H9 (cell line): ENCODE measurements around the gene ST3GAL5. TPM values are rescaled to one million over a fixed set of nuclear protein-coding genes. Genes with fewer than 3 reads are reported as not detected.

Experiments used
- DNase-seq: peaks from one replicate; pipeline ENCODE4 v3.0.0-alpha.2; 2017
- H2AFZ ChIP-seq: one replicate; pipeline ENCODE4 v1.6.1; 2013; ENCODE audit warnings: mild to moderate bottlenecking, low read length, control low read depth, moderate library complexity
- H2AK5ac ChIP-seq: 2 replicates; pipeline ENCODE4 v1.6.1; 2013; ENCODE audit warnings: low read length, control low read depth, mixed read lengths; ENCODE audit not compliant: insufficient read length
- H2BK120ac ChIP-seq: one replicate; pipeline ENCODE4 v1.6.1; 2013; ENCODE audit warnings: low read depth, mild to moderate bottlenecking, low read length, control low read depth, inconsistent platforms; ENCODE audit not compliant: poor library complexity, severe bottlenecking
- H2BK12ac ChIP-seq: 2 replicates; pipeline ENCODE4 v1.6.1; 2013; ENCODE audit warnings: low read length, control low read depth, mixed read lengths, low read depth; ENCODE audit not compliant: insufficient read length
- H2BK15ac ChIP-seq: 2 replicates; pipeline ENCODE4 v1.6.1; 2013; ENCODE audit warnings: low read depth, low read length, control low read depth
- H2BK20ac ChIP-seq: one replicate; pipeline ENCODE4 v1.6.1; 2013; ENCODE audit warnings: low read depth, mild to moderate bottlenecking, low read length, control low read depth, inconsistent platforms; ENCODE audit not compliant: poor library complexity, severe bottlenecking
- H2BK5ac ChIP-seq: 2 replicates; pipeline ENCODE4 v1.6.1; 2013; ENCODE audit warnings: low read length, control low read depth, mixed read lengths; ENCODE audit not compliant: insufficient read length
- H3K14ac ChIP-seq: 2 replicates; pipeline ENCODE4 v1.6.1; 2013; ENCODE audit warnings: low read length, control low read depth; ENCODE audit not compliant: insufficient read depth
- H3K18ac ChIP-seq: 2 replicates; pipeline ENCODE4 v1.6.1; 2013; ENCODE audit warnings: low read depth, mild to moderate bottlenecking, mixed read lengths, low read length, control low read depth; ENCODE audit not compliant: insufficient read length
- H3K23ac ChIP-seq: 2 replicates; pipeline ENCODE4 v1.6.1; 2013; ENCODE audit warnings: low read length, control low read depth, mixed read lengths, low read depth; ENCODE audit not compliant: insufficient read length
- H3K23me2 ChIP-seq: 2 replicates; pipeline ENCODE4 v1.6.1; 2013; ENCODE audit warnings: low read depth, mild to moderate bottlenecking, mixed read lengths, low read length, control low read depth; ENCODE audit not compliant: insufficient read length, poor library complexity, severe bottlenecking
- H3K27ac ChIP-seq: 2 replicates; pipeline ENCODE4 v1.5.1; 2013; ENCODE audit warnings: low read length, control low read depth, mixed read lengths, low read depth; ENCODE audit not compliant: insufficient read length
- H3K27me3 ChIP-seq: 2 replicates; pipeline ENCODE4 v1.6.1; 2013; ENCODE audit warnings: low read length, control low read depth, inconsistent platforms; ENCODE audit not compliant: insufficient read depth
- H3K4ac ChIP-seq: 2 replicates; pipeline ENCODE4 v1.6.1; 2013; ENCODE audit warnings: low read depth, mild to moderate bottlenecking, control low read depth, inconsistent platforms, low read length, moderate library complexity
- H3K4me1 ChIP-seq: 2 replicates; pipeline ENCODE4 v1.6.1; 2013; ENCODE audit warnings: low read length, control low read depth, inconsistent platforms; ENCODE audit not compliant: insufficient read depth
- H3K4me2 ChIP-seq: 2 replicates; pipeline ENCODE4 v1.6.1; 2013; ENCODE audit warnings: low read length, control low read depth, mixed read lengths; ENCODE audit not compliant: insufficient read length, insufficient read depth
- H3K56ac ChIP-seq: 2 replicates; pipeline ENCODE4 v1.6.1; 2013; ENCODE audit warnings: low read depth, mild to moderate bottlenecking, mixed read lengths, low read length, control low read depth; ENCODE audit not compliant: insufficient read length
- H3K79me1 ChIP-seq: 2 replicates; pipeline ENCODE4 v1.6.1; 2013; ENCODE audit warnings: low read depth, mild to moderate bottlenecking, moderate library complexity, low read length, control low read depth, inconsistent platforms; ENCODE audit not compliant: insufficient read depth, poor library complexity, severe bottlenecking
- H3K79me2 ChIP-seq: 2 replicates; pipeline ENCODE4 v1.6.1; 2013; ENCODE audit warnings: low read length, control low read depth, inconsistent platforms; ENCODE audit not compliant: insufficient read depth
- H3K9ac ChIP-seq: 2 replicates; pipeline ENCODE4 v1.6.1; 2013; ENCODE audit warnings: low read length, control low read depth, mixed read lengths; ENCODE audit not compliant: insufficient read length; ENCODE audit errors: extremely low read depth
- H3K9me3 ChIP-seq: one replicate; pipeline ENCODE4 v1.6.1; 2013; ENCODE audit warnings: low read depth, low read length, inconsistent platforms; ENCODE audit not compliant: control insufficient read depth
- H3T11ph ChIP-seq: one replicate; pipeline ENCODE4 v1.6.1; 2013; ENCODE audit warnings: mild to moderate bottlenecking, low read length, control low read depth, inconsistent platforms
- H4K20me1 ChIP-seq: one replicate; pipeline ENCODE4 v1.6.1; 2013; ENCODE audit not compliant: control insufficient read depth, insufficient read length, insufficient read depth
- H4K5ac ChIP-seq: 2 replicates; pipeline ENCODE4 v1.6.1; 2013; ENCODE audit warnings: low read depth, mild to moderate bottlenecking, mixed read lengths, low read length, control low read depth; ENCODE audit not compliant: insufficient read length
- H4K8ac ChIP-seq: replicated peaks from 2 replicates; pipeline ENCODE4 v1.6.1; 2013; ENCODE audit warnings: low read length, control low read depth, mixed read lengths, low read depth; ENCODE audit not compliant: insufficient read length
- H4K91ac ChIP-seq: 2 replicates; pipeline ENCODE4 v1.6.1; 2013; ENCODE audit warnings: low read depth, mild to moderate bottlenecking, moderate library complexity, mixed read lengths, low read length, control low read depth; ENCODE audit not compliant: insufficient read length
- H3K27ac Mint-ChIP-seq, 3 experiments: 2 replicates in 2 of 3; 3 replicates in 1 of 3; pipeline ENCODE4 v1.8.0; 2020 to 2021; ENCODE audit warnings: mixed read lengths in 3 of 3, mild to moderate bottlenecking in 1 of 3, moderate library complexity in 1 of 3
- H3K27me3 Mint-ChIP-seq: 2 replicates; pipeline ENCODE4 v1.8.0; 2021; ENCODE audit warnings: low read depth, mild to moderate bottlenecking, moderate library complexity, mixed read lengths
- H3K36me3 Mint-ChIP-seq, 3 experiments: 2 replicates in 2 of 3; 3 replicates in 1 of 3; pipeline ENCODE4 v1.8.0; 2020 to 2021; ENCODE audit warnings: low read depth in 3 of 3, mixed read lengths in 3 of 3; ENCODE audit not compliant: insufficient read depth in 1 of 3
- H3K4me1 Mint-ChIP-seq, 2 experiments: 2 replicates each; pipeline ENCODE4 v1.8.0; 2020; ENCODE audit warnings: mixed read lengths in 2 of 2
- H3K4me3 Mint-ChIP-seq, 2 experiments: 2 replicates in 1 of 2; 3 replicates in 1 of 2; pipeline ENCODE4 v1.8.0; 2020 to 2021; ENCODE audit warnings: mild to moderate bottlenecking in 2 of 2, mixed read lengths in 2 of 2, moderate library complexity in 1 of 2
- H3K9me3 Mint-ChIP-seq, 2 experiments: 2 replicates in 1 of 2; 3 replicates in 1 of 2; pipeline ENCODE4 v1.8.0; 2020; ENCODE audit warnings: mild to moderate bottlenecking in 2 of 2, mixed read lengths in 2 of 2, moderate library complexity in 1 of 2
- CTCF ChIP-seq: fragments of 200-600 bp; sonication (generic); conservative IDR thresholded peaks from 3 replicates; pipeline ENCODE4 v1.8.0; 2021; ENCODE audit warnings: antibody characterized with exemption, mild to moderate bottlenecking
- WGBS: extraction: QIAGEN DNeasy Blood & Tissue Kit; methylation state at CpG from one replicate; pipeline ENCODE4 v1.1.7; 2013; ENCODE audit warnings: missing lambda C conversion rate, low lambda C conversion rate, mixed read lengths; ENCODE audit not compliant: insufficient read length; ENCODE audit errors: extremely low coverage; 5-methylcytosine and 5-hydroxymethylcytosine counted together
- total RNA-seq: library from RNA; stranded (reverse); gene quantifications from 2 replicates; pipeline ENCODE4 v1.2.1, GENCODE V29; 2021

ST3GAL5 gene
- total RNA-seq, 1 experiment from 2014 or later, result 3.3 TPM

GRCh38 chr2:85807756-85808155, 81.0 kb downstream of the ST3GAL5 start:
- Histone ChIP-seq H2BK20ac (no peak overlapping the region), H3K4me1 (no peaks in the 10 kb centered on the region; the same call in 1 of the 2 replicates), H3K79me2 (no peaks in the 10 kb centered on the region), H3K79me1 (no peaks in the 10 kb centered on the region), H3K9me3 (no peaks in the 10 kb centered on the region), H3K4ac (no peak overlapping the region), H3K14ac (no peak overlapping the region), H3K23me2 (no peaks in the 10 kb centered on the region), H2AK5ac (no peak overlapping the region), H3K27me3 (no peaks in the 10 kb centered on the region), H4K91ac (no peak overlapping the region), H3K23ac (no peak overlapping the region), H4K8ac (no peak overlapping the region), H3K27ac (no peak overlapping the region), H2BK15ac (no peak overlapping the region), H2AFZ (no peak overlapping the region), H3K18ac (no peak overlapping the region), H3K56ac (no peak overlapping the region), H3K9ac (no peak overlapping the region), H4K5ac (no peak overlapping the region), H3K4me2 (no peak overlapping the region), H2BK5ac (no peak overlapping the region), H2BK12ac (no peak overlapping the region), H2BK120ac (no peak overlapping the region), H4K20me1 (no peaks in the 10 kb centered on the region), H3T11ph (no peak overlapping the region)
- H3K27me3 Mint-ChIP-seq, result peaks cover 4% of the 10 kb centered on the region; the same call in 1 of the 2 replicates
- no peak for TF ChIP-seq CTCF
- no peaks in the 10 kb centered on the region for H3K36me3 Mint-ChIP-seq
- H3K4me3 Mint-ChIP-seq, result no peak overlapping the region
- H3K9me3 Mint-ChIP-seq, result no peaks in the 10 kb centered on the region
- no peak overlapping the region for H3K27ac Mint-ChIP-seq
- 0 out of 4 replicates have a peak, but pooled peaks cover 0 to 2% of the 10 kb centered on the region in 2 experiments for H3K4me1 Mint-ChIP-seq
- no peak for DNase-seq
- WGBS, result no CpG with 5 or more reads among the region's 3 CpGs
